ENCODE results near the gene RWDD3.

RWDD3 gene, protein sequence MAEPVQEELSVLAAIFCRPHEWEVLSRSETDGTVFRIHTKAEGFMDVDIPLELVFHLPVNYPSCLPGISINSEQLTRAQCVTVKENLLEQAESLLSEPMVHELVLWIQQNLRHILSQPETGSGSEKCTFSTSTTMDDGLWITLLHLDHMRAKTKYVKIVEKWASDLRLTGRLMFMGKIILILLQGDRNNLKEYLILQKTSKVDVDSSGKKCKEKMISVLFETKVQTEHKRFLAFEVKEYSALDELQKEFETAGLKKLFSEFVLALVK

GRCh38 chr1:95233737-95234500 is at the start of gene RWDD3:
Gene RWDD3, plus strand, starts transcription at chr1:95234210. Its CDS starts 21 bp downstream, at chr1:95234231.
- DNase-seq (ENCODE audit: low read depth), result peak; percentile 59
- peak within 1 kb of the TSS; percentile 89 for H3K4me3 ChIP-seq (ENCODE audit: low read depth, low read length)
- TF ChIP-seq, protein P1, sequence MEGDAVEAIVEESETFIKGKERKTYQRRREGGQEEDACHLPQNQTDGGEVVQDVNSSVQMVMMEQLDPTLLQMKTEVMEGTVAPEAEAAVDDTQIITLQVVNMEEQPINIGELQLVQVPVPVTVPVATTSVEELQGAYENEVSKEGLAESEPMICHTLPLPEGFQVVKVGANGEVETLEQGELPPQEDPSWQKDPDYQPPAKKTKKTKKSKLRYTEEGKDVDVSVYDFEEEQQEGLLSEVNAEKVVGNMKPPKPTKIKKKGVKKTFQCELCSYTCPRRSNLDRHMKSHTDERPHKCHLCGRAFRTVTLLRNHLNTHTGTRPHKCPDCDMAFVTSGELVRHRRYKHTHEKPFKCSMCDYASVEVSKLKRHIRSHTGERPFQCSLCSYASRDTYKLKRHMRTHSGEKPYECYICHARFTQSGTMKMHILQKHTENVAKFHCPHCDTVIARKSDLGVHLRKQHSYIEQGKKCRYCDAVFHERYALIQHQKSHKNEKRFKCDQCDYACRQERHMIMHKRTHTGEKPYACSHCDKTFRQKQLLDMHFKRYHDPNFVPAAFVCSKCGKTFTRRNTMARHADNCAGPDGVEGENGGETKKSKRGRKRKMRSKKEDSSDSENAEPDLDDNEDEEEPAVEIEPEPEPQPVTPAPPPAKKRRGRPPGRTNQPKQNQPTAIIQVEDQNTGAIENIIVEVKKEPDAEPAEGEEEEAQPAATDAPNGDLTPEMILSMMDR (IDR thresholded peaks at IDR 0.05; ENCODE audit: low read depth, low read length, missing control alignments), result peak; percentile 76

DNA sequence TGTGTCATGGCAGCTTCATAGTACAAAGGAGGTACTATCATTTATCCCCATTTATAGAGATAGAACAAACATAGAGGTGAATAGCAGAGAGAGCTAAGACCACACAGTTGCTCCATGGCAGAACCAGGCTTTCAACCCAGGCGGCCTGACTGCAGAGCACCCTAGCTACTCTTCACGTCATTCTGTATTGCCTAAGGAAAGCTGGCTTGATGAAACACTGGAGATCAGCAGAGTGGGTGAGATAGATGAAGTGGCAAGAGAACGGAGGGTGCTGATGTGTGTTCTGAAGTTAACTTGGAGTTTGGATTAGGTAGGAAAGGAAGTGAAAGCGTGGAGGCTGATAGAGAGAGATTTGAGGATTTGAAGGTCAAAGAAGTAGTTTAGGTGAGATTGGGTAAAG is 47.9 kb upstream of the RWDD3 start:
- no peak for DNase-seq (ENCODE audit: low read depth)
- no peak overlapping the region for H3K4me3 ChIP-seq (ENCODE audit: low read depth, low read length)
- TF ChIP-seq, protein P1 (IDR thresholded peaks at IDR 0.05; ENCODE audit: low read depth, low read length, missing control alignments), result no peak

GRCh38 chr1:95193591-95193990 is 40.4 kb upstream of the RWDD3 start:
- no peak overlapping the region for H3K4me3 ChIP-seq (ENCODE audit: low read depth, low read length)
- TF ChIP-seq, protein P1 (IDR thresholded peaks at IDR 0.05; ENCODE audit: low read depth, low read length, missing control alignments), result no peak

GRCh38 chr1:95195046-95195445 is 39.0 kb upstream of the RWDD3 start:
- DNase-seq (ENCODE audit: low read depth), result no peak
- no peak overlapping the region for H3K4me3 ChIP-seq (ENCODE audit: low read depth, low read length)
- TF ChIP-seq, protein P1 (IDR thresholded peaks at IDR 0.05; ENCODE audit: low read depth, low read length, missing control alignments), result no peak

More at GRCh38 chr1:95193591-95193990, 40.4 kb upstream of the RWDD3 start:
- DNase-seq (ENCODE audit: low read depth), result no peak

- DNase-seq (ENCODE audit: low read depth), result no peak
- H3K4me3 ChIP-seq (ENCODE audit: low read depth, low read length), result no peak overlapping the region
- TF ChIP-seq, protein P1 (IDR thresholded peaks at IDR 0.05; ENCODE audit: low read depth, low read length, missing control alignments), result no peak
Measured at GRCh38 chr1:95196017-95196416, 38.0 kb upstream of the RWDD3 start.

- H3K4me3 ChIP-seq (ENCODE audit: low read depth, low read length), result no peak overlapping the region
- TF ChIP-seq, protein P1 (IDR thresholded peaks at IDR 0.05; ENCODE audit: low read depth, low read length, missing control alignments), result no peak
- no peak for DNase-seq (ENCODE audit: low read depth)
Measured at GRCh38 chr1:95197616-95198252, 36.3 kb upstream of the RWDD3 start.

All from GM12864 (cell line).